Endothelial cell of umbilical vein (primary cell): ENCODE results near the gene RILPL2. TPM values are rescaled to one million over a fixed set of nuclear protein-coding genes. Genes with fewer than 3 reads are reported as not detected.

Source experiments
- BruUV-seq: library from RNA; stranded (reverse); fragments of 400-500 nt; replicated peaks from 2 replicates; lab custom pipeline; 2021; lab: Mats Ljungman, UMichigan
- CTCF ChIA-PET: fragments of 300-600, 350-600 bp; sonication (Branson Sonifier 250); formaldehyde crosslinking; loops from one replicate; lab custom pipeline; 2021; ENCODE audit warnings: antibody characterized with exemption, inconsistent platforms; lab: Charles Lee
- POLR2A ChIA-PET: fragments of 300-600, 350-600 bp; sonication (Branson Sonifier 250); formaldehyde crosslinking; loops from one replicate; lab custom pipeline; 2021; ENCODE audit warnings: antibody characterized with exemption, inconsistent platforms; lab: Charles Lee
- DNase-seq: peaks from one replicate; pipeline ENCODE4 v3.0.0-alpha.2; 2011; ENCODE audit warnings: low read depth, low spot score
- FAIRE-seq: peaks from 2 replicates; lab custom pipeline; 2011; peaks lifted over from hg19 to GRCh38; lab: Jason Lieb, UNC
- H2AFZ ChIP-seq: 2 replicates; pipeline ENCODE4 v1.6.0; 2012; ENCODE audit warnings: low read depth, low read length, control low read depth, inconsistent platforms
- H3K27ac ChIP-seq: 2 replicates; pipeline ENCODE4 v1.5.1; 2011; ENCODE audit warnings: low read depth, mild to moderate bottlenecking, control low read depth, low read length, moderate library complexity; ENCODE audit not compliant: insufficient read depth
- H3K27me3 ChIP-seq, 2 experiments: 2 replicates each; pipeline versions ENCODE4 v1.6.0 to v1.6.1; 2011; ENCODE audit warnings: low read length in 2 of 2, mixed read lengths in 1 of 2; ENCODE audit not compliant: control insufficient read depth in 2 of 2, insufficient read depth in 2 of 2
- H3K36me3 ChIP-seq, 2 experiments: 2 replicates in 1 of 2; 3 replicates in 1 of 2; pipeline ENCODE4 v1.5.1; 2011; ENCODE audit warnings: low read length in 2 of 2, mild to moderate bottlenecking in 1 of 2, moderate library complexity in 1 of 2; ENCODE audit not compliant: control insufficient read depth in 2 of 2, insufficient read depth in 2 of 2; ENCODE audit errors: extremely low read depth in 1 of 2
- H3K4me1 ChIP-seq: 3 replicates; pipeline ENCODE4 v1.5.1; 2011; ENCODE audit warnings: mild to moderate bottlenecking, low read length; ENCODE audit not compliant: control insufficient read depth, insufficient read depth; ENCODE audit errors: extremely low read depth
- H3K4me2 ChIP-seq: 2 replicates; pipeline ENCODE4 v1.6.1; 2011; ENCODE audit warnings: low read length, control low read depth, mixed read lengths; ENCODE audit not compliant: insufficient read depth
- H3K4me3 ChIP-seq, 3 experiments: fragments of 200-600 bp in 1 of 3; sonication (generic), shearing (Covaris generic) in 1 of 3; replicated peaks in 1 of 3; 2 replicates each; pipeline ENCODE4 v1.5.1; 2011 to 2016; ENCODE audit warnings: control low read depth in 3 of 3, low read length in 3 of 3, mild to moderate bottlenecking in 2 of 3, inconsistent platforms in 1 of 3, low read depth in 1 of 3, moderate library complexity in 1 of 3; ENCODE audit not compliant: insufficient read depth in 1 of 3
- H3K79me2 ChIP-seq: 2 replicates; pipeline ENCODE4 v1.6.0; 2012; ENCODE audit warnings: low read length, inconsistent platforms; ENCODE audit not compliant: control insufficient read depth, insufficient read depth
- H3K9ac ChIP-seq: replicated peaks from 2 replicates; pipeline ENCODE3; 2011; ENCODE audit warnings: low read length, control low read depth; ENCODE audit not compliant: insufficient read depth; ENCODE audit errors: extremely low read depth
- H3K9me1 ChIP-seq: replicated peaks from 3 replicates; pipeline ENCODE4 v1.6.0; 2011; ENCODE audit warnings: mild to moderate bottlenecking, low read length; ENCODE audit not compliant: control insufficient read depth, insufficient read depth; ENCODE audit errors: extremely low read depth
- H3K9me3 ChIP-seq: replicated peaks from 2 replicates; pipeline ENCODE4 v1.5.1; 2012; ENCODE audit warnings: low read length, inconsistent platforms; ENCODE audit not compliant: control insufficient read depth, insufficient read depth
- H4K20me1 ChIP-seq: replicated peaks from 2 replicates; pipeline ENCODE3; 2011; ENCODE audit warnings: mild to moderate bottlenecking, low read length; ENCODE audit not compliant: control insufficient read depth, insufficient read depth; ENCODE audit errors: extremely low read depth
- FOS ChIP-seq: IDR thresholded peaks from 2 replicates; pipeline ENCODE4 v1.6.1; 2011; ENCODE audit warnings: mild to moderate bottlenecking, low read length, moderate library complexity, borderline replicate concordance; ENCODE audit not compliant: insufficient read depth
- GATA2 ChIP-seq: IDR thresholded peaks from 2 replicates; pipeline ENCODE4 v1.7.0; 2011; ENCODE audit warnings: low read depth, mild to moderate bottlenecking, moderate library complexity, mixed read lengths, low read length; ENCODE audit not compliant: insufficient read length, insufficient read depth
- MYC ChIP-seq: IDR thresholded peaks from one replicate; pipeline ENCODE4 v1.6.1; 2011; ENCODE audit warnings: mild to moderate bottlenecking, low read depth, low read length
- POLR2A ChIP-seq: IDR thresholded peaks from 2 replicates; pipeline ENCODE4 v1.6.1; 2012; ENCODE audit warnings: low read depth, mild to moderate bottlenecking, control low read depth, low read length
- POLR2AphosphoS5 ChIP-seq: IDR thresholded peaks from 2 replicates; pipeline ENCODE4 v1.6.1; 2012; ENCODE audit warnings: low read depth, mild to moderate bottlenecking, control low read depth, low read length, moderate library complexity; ENCODE audit not compliant: insufficient read depth
- dilution Hi-C: fragments of 300-500 bp; cut with MboI; formaldehyde crosslinking; loops from one replicate; pipeline ENCODE4 v1.15.0; 2019; ENCODE audit warnings: low sequenced_read_pairs; ENCODE audit not compliant: extremely low pct_ligation_motif_present
- intact Hi-C: fragments of 100-400 bp; cut with micrococcal nuclease; formaldehyde crosslinking; loops from one replicate; pipeline ENCODE4 v1.10.0; 2022
- polyA plus RNA-seq, 4 experiments: library from polyadenylated mRNA; depleted of rRNA in 3 of 4; stranded (reverse) in 3 of 4; unstranded in 1 of 4; fragments of >200 nt; gene quantifications; 2 replicates each; pipeline versions ENCODE4 v1.2.1 to v1.2.3, GENCODE V29; 2011 to 2012; ENCODE audit warnings: missing spikeins in 1 of 4
- total RNA-seq: library from RNA; stranded (reverse); gene quantifications from 2 replicates; pipeline ENCODE4 v1.2.3, GENCODE V29; 2021
- TF ChIP-seq, protein P1 (sequence below), 2 donors: IDR thresholded peaks; 1 replicate in 1 of 2; 2 replicates in 1 of 2; pipeline ENCODE4 v1.5.1; 2011; ENCODE audit warnings: low read length in 2 of 2, mild to moderate bottlenecking in 2 of 2, moderate library complexity in 2 of 2, control low read depth in 1 of 2, inconsistent platforms in 1 of 2, low read depth in 1 of 2; ENCODE audit not compliant: insufficient read depth in 1 of 2; ENCODE audit errors: extremely low read depth in 1 of 2
- TF ChIP-seq, protein P2 (sequence below): IDR thresholded peaks from 2 replicates; pipeline ENCODE4 v1.6.1; 2011; ENCODE audit not compliant: insufficient read depth, insufficient read length

RILPL2 gene
- total and polyA plus RNA-seq, 2 donors (not counting 3 experiments of a cell fraction or from before 2014, with no cell fraction given): 3.3 to 4.6 TPM

DNA sequence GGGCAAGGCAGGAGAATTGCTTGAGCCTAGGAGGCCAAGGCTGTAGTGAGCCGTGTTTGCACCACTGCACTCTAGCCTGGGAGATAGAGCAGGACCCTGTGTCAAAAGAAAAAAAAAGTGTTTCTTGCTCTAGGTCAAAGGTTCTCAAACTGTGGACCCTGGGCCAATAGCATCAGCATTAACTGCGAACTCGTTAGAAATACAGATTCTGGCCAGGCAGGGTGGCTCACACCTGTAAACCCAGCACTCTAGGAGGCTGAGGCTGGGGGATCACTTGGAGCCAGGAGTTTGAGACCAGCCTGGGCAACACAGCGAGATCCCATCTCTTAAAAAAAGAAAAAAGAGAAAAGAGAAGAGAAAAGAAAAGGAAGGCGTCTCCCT lies 858 bp downstream of the RILPL2 start:
- CTCF ChIA-PET: interaction anchor here (1.0 to 1.9 kb wide), 2 partner anchors 10 to 147 kb away, joined by 3 to 5 read pairs; no protein-coding TSS in a partner anchor

DNA sequence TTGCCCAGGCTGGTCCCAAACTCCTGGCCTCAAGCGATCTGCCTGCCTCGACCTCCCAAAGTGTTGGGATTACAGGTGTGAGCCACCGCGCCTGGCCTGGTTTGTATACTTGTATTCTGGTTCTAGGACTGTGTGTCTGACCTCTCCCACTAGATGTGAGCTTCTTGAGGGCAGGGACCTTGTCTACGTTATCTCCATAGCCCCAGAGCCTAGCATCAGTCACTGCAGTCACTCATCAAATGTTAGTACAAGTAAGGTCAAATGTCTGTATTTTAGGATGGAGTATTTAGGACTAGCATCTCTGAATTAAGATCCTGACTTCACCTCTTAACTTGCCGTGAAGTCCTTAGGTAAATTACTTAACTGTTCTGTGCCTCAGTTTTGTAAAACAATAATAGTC lies 2.9 kb downstream of the RILPL2 start:
- DNase-seq: no peak
- no peak for FAIRE-seq
- Histone ChIP-seq H3K9me3 (no peaks in the 10 kb centered on the region), H3K27me3 (no peaks in the 10 kb centered on the region), H3K4me3 (no peak overlapping the region), H3K9ac (no peak overlapping the region), H3K4me1 (peaks cover 13% of the 10 kb centered on the region), H4K20me1 (no peaks in the 10 kb centered on the region), H2AFZ (no peak overlapping the region), H3K36me3 (peaks cover 0 to 2% of the 10 kb centered on the region in 2 experiments), H3K4me2 (no peak overlapping the region), H3K9me1 (no peaks in the 10 kb centered on the region), H3K79me2 (peaks cover 6% of the 10 kb centered on the region), H3K27ac (no peak overlapping the region)
- POLR2A ChIA-PET: no interaction called here
- intact Hi-C loops (no loop called here), dilution Hi-C loops (no loop called here)
- no TSS peak for BruUV-seq
- TF ChIP-seq, protein P1, sequence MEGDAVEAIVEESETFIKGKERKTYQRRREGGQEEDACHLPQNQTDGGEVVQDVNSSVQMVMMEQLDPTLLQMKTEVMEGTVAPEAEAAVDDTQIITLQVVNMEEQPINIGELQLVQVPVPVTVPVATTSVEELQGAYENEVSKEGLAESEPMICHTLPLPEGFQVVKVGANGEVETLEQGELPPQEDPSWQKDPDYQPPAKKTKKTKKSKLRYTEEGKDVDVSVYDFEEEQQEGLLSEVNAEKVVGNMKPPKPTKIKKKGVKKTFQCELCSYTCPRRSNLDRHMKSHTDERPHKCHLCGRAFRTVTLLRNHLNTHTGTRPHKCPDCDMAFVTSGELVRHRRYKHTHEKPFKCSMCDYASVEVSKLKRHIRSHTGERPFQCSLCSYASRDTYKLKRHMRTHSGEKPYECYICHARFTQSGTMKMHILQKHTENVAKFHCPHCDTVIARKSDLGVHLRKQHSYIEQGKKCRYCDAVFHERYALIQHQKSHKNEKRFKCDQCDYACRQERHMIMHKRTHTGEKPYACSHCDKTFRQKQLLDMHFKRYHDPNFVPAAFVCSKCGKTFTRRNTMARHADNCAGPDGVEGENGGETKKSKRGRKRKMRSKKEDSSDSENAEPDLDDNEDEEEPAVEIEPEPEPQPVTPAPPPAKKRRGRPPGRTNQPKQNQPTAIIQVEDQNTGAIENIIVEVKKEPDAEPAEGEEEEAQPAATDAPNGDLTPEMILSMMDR (IDR thresholded peaks at IDR 0.05; ENCODE audit: extremely low read depth in 1 of 2, insufficient read depth in 1 of 2, low read depth in 1 of 2, low read length in 2 of 2): no peak
- TF ChIP-seq POLR2A: no peak
- TF ChIP-seq, protein P2, sequence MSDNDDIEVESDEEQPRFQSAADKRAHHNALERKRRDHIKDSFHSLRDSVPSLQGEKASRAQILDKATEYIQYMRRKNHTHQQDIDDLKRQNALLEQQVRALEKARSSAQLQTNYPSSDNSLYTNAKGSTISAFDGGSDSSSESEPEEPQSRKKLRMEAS: no peak
- TF ChIP-seq GATA2: no peak
- TF ChIP-seq FOS: no peak
- no peak for TF ChIP-seq POLR2AphosphoS5
- CTCF ChIA-PET: interaction anchor here (1.3 kb wide), 1 partner anchor 50 kb away, joined by 3 read pairs; the partner anchor contains the start of gene KMT5A

More for the DNA sequence above, 858 bp downstream of the RILPL2 start:
- Histone ChIP-seq H3K27me3 (no peaks in the 10 kb centered on the region), H3K27ac (no peak overlapping the region), H3K4me2 (peak overlapping the region; percentile 69), H3K9me3 (no peaks in the 10 kb centered on the region), H3K79me2 (peaks cover 6% of the 10 kb centered on the region), H3K36me3 (no peaks in the 10 kb centered on the region), H3K9ac (no peak overlapping the region), H4K20me1 (no peaks in the 10 kb centered on the region), H3K4me1 (peaks cover 13% of the 10 kb centered on the region), H3K9me1 (no peaks in the 10 kb centered on the region), H3K4me3 (peak overlapping the region; percentile 44 to 57 (median 46)), H2AFZ (peak overlapping the region; percentile 73)
- BruUV-seq: TSS peak; percentile 44
- dilution Hi-C loops (no loop called here), intact Hi-C loops (loop anchor here (1.0 to 5.0 kb wide), 4 partner anchors 10 to 97 kb away; partner anchors contain the start of gene RILPL1)
- DNase-seq: no peak
- POLR2A ChIA-PET: no interaction called here
- no peak for TF ChIP-seq MYC
- FAIRE-seq: no peak
